Caco-2 (cell line): ENCODE results near the gene PKIG. TPM values are rescaled to one million over a fixed set of nuclear protein-coding genes. Genes with fewer than 3 reads are reported as not detected.

ENCODE experiments used
- BruUV-seq: library from RNA; stranded (reverse); fragments of 400-500 nt; replicated peaks from 2 replicates; lab custom pipeline; 2021; lab: Mats Ljungman, UMichigan
- CTCF ChIA-PET: fragments of 300-600 bp; sonication (Branson Sonifier 250); formaldehyde crosslinking; loops from one replicate; lab custom pipeline; 2022; ENCODE audit warnings: antibody characterized with exemption; lab: Charles Lee
- POLR2A ChIA-PET: fragments of 300-600 bp; sonication (Branson Sonifier 250); formaldehyde crosslinking; loops from one replicate; lab custom pipeline; 2022; ENCODE audit warnings: antibody characterized with exemption; lab: Charles Lee
- DNase-seq, 2 experiments: peaks; one replicate each; pipeline versions ENCODE4 v3.0.0 to v3.0.0-alpha.2; 2020 to 2022
- H3K27me3 ChIP-seq: replicated peaks from 2 replicates; pipeline ENCODE4 v1.6.0; 2011; ENCODE audit warnings: low read length; ENCODE audit not compliant: control insufficient read depth, insufficient read depth
- H3K36me3 ChIP-seq: 2 replicates; pipeline ENCODE4 v1.5.1; 2011; ENCODE audit warnings: low read length; ENCODE audit not compliant: control insufficient read depth, insufficient read depth
- H3K4me1 ChIP-seq: fragments of 250-450 bp; sonication (Bioruptor Pico); 2 replicates; pipeline ENCODE4 v1.5.1; 2020; ENCODE audit warnings: mild to moderate bottlenecking
- H3K4me3 ChIP-seq: 2 replicates; pipeline ENCODE4 v1.5.1; 2011; ENCODE audit warnings: low read depth, mild to moderate bottlenecking, control low read depth, low read length
- H3K9me3 ChIP-seq: fragments of 250-450 bp; sonication (Bioruptor Pico); 2 replicates; pipeline ENCODE4 v1.5.1; 2020; ENCODE audit warnings: mild to moderate bottlenecking, moderate library complexity
- H3K27ac Mint-ChIP-seq: one replicate; pipeline ENCODE4 v1.8.0; 2022; ENCODE audit warnings: mixed read lengths; ENCODE audit not compliant: unreplicated experiment
- H3K27me3 Mint-ChIP-seq: one replicate; pipeline ENCODE4 v1.8.0; 2022; ENCODE audit warnings: mixed read lengths; ENCODE audit not compliant: insufficient read depth, unreplicated experiment
- H3K36me3 Mint-ChIP-seq: one replicate; pipeline ENCODE4 v1.8.0; 2022; ENCODE audit warnings: mild to moderate bottlenecking, mixed read lengths; ENCODE audit not compliant: insufficient read depth, unreplicated experiment
- H3K4me1 Mint-ChIP-seq: one replicate; pipeline ENCODE4 v1.8.0; 2022; ENCODE audit warnings: low read depth, mixed read lengths; ENCODE audit not compliant: unreplicated experiment
- H3K4me3 Mint-ChIP-seq: one replicate; pipeline ENCODE4 v1.8.0; 2022; ENCODE audit warnings: mild to moderate bottlenecking, moderate library complexity, mixed read lengths; ENCODE audit not compliant: unreplicated experiment
- H3K9me3 Mint-ChIP-seq: one replicate; pipeline ENCODE4 v1.8.0; 2022; ENCODE audit warnings: mixed read lengths; ENCODE audit not compliant: unreplicated experiment
- intact Hi-C: fragments of 100-400 bp; cut with micrococcal nuclease; formaldehyde crosslinking; loops from one replicate; pipeline ENCODE4 v1.10.0; 2022; ENCODE audit not compliant: unreplicated experiment
- total RNA-seq: library from RNA; stranded (reverse); gene quantifications from 2 replicates; pipeline ENCODE4 v1.2.3, GENCODE V29; 2022
- TF ChIP-seq, protein P1 (sequence below), 2 experiments: fragments of 200-600 bp in 1 of 2; IDR thresholded peaks; 1 replicate in 1 of 2; 2 replicates in 1 of 2; pipeline versions ENCODE4 v1.5.1 to v1.8.0; 2011 to 2022; ENCODE audit warnings: antibody characterized with exemption in 1 of 2, control low read depth in 1 of 2, inconsistent platforms in 1 of 2, low read depth in 1 of 2, low read length in 1 of 2, mild to moderate bottlenecking in 1 of 2, moderate library complexity in 1 of 2; ENCODE audit not compliant: insufficient read depth in 1 of 2, severe bottlenecking in 1 of 2, unreplicated experiment in 1 of 2

The PKIG gene
- total RNA-seq, 1 experiment from 2014 or later, result 25.9 TPM

DNA sequence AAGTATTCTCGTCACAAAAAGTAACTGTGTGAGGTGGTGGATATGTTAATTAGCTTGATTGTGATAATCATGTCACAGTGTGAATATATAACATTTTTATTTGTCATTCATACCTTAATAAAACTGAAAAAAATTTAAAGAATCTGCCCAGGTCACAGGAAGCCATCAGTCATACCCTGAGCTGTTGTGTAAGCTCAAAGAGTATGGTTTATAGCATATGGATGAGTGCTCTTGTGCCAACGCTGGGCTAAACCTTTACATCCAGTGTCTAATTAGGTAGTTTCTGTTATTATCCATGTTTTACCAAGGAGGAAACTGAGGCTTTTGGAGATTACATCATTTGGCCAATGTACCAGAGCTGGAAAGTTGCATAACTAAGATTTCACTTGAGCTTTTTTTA, 11.4 kb downstream of the PKIG start:
- no peak overlapping the region for H3K4me3 Mint-ChIP-seq
- peaks cover 22% of the 10 kb centered on the region for H3K4me1 Mint-ChIP-seq
- peak in 1 of 2 experiments; percentile 10 for DNase-seq
- intact Hi-C loops, result no loop called here
- no peaks in the 10 kb centered on the region for H3K36me3 Mint-ChIP-seq
- H3K4me1 ChIP-seq, result peaks cover 31% of the 10 kb centered on the region
- H3K36me3 ChIP-seq, result no peaks in the 10 kb centered on the region
- ChIA-PET CTCF (interaction anchor here (0.6 to 1.9 kb wide), 3 partner anchors 10 to 210 kb away, joined by 3 to 8 read pairs (median 5); no protein-coding TSS in a partner anchor), POLR2A (no interaction called here)
- TF ChIP-seq, protein P1, sequence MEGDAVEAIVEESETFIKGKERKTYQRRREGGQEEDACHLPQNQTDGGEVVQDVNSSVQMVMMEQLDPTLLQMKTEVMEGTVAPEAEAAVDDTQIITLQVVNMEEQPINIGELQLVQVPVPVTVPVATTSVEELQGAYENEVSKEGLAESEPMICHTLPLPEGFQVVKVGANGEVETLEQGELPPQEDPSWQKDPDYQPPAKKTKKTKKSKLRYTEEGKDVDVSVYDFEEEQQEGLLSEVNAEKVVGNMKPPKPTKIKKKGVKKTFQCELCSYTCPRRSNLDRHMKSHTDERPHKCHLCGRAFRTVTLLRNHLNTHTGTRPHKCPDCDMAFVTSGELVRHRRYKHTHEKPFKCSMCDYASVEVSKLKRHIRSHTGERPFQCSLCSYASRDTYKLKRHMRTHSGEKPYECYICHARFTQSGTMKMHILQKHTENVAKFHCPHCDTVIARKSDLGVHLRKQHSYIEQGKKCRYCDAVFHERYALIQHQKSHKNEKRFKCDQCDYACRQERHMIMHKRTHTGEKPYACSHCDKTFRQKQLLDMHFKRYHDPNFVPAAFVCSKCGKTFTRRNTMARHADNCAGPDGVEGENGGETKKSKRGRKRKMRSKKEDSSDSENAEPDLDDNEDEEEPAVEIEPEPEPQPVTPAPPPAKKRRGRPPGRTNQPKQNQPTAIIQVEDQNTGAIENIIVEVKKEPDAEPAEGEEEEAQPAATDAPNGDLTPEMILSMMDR (IDR thresholded peaks at IDR 0.05; ENCODE audit: insufficient read depth in 1 of 2, low read depth in 1 of 2, low read length in 1 of 2, severe bottlenecking in 1 of 2, unreplicated experiment in 1 of 2), result no peak
- H3K9me3 ChIP-seq, result no peaks in the 10 kb centered on the region
- H3K9me3 Mint-ChIP-seq, result no peaks in the 10 kb centered on the region
- H3K27ac Mint-ChIP-seq, result no peak overlapping the region
- no peaks in the 10 kb centered on the region for H3K27me3 ChIP-seq
- no TSS peak for BruUV-seq
- H3K27me3 Mint-ChIP-seq, result no peaks in the 10 kb centered on the region
- no peak overlapping the region for H3K4me3 ChIP-seq

GRCh38 chr20:44594730-44595129, 12.4 kb downstream of the PKIG start:
- peaks cover 19% of the 10 kb centered on the region for H3K4me1 Mint-ChIP-seq
- BruUV-seq, result no TSS peak
- ChIA-PET CTCF (interaction anchor here (1.9 kb wide), 1 partner anchor 15 kb away, joined by 8 read pairs; no protein-coding TSS in a partner anchor), POLR2A (interaction anchor here (0.6 kb wide), 1 partner anchor 217 kb away, joined by 3 read pairs; no protein-coding TSS in a partner anchor)
- DNase-seq, result no peak
- intact Hi-C loops, result no loop called here
- Histone ChIP-seq H3K36me3 (no peaks in the 10 kb centered on the region), H3K4me1 (peaks cover 21% of the 10 kb centered on the region), H3K27me3 (no peaks in the 10 kb centered on the region), H3K4me3 (no peak overlapping the region), H3K9me3 (no peaks in the 10 kb centered on the region)
- H3K27ac Mint-ChIP-seq, result no peak overlapping the region
- H3K36me3 Mint-ChIP-seq, result no peaks in the 10 kb centered on the region
- TF ChIP-seq, protein P1 (IDR thresholded peaks at IDR 0.05; ENCODE audit: insufficient read depth in 1 of 2, low read depth in 1 of 2, low read length in 1 of 2, severe bottlenecking in 1 of 2, unreplicated experiment in 1 of 2), result no peak
- no peak overlapping the region for H3K4me3 Mint-ChIP-seq
- no peaks in the 10 kb centered on the region for H3K9me3 Mint-ChIP-seq
- H3K27me3 Mint-ChIP-seq, result no peaks in the 10 kb centered on the region

DNA sequence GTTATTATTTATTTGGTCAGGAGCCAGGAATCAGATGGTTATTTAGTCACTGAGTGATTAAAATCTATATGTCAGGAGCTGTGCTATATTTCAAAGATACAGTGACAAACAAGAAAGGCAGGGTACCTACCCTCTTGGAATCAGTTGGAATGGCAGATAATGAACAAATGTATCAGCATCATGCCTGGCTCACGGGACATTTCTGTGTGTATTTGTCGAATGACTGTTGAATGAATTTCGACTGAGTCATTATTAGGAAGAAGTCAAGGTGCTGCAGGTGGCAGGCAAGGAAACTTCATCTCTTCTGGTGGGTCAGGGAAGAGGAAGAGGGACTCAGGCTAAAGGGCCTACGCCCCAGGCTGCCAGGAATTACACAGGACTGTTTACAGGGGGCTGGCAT, 13.6 kb downstream of the PKIG start:
- Histone ChIP-seq H3K4me3 (no peak overlapping the region), H3K36me3 (no peaks in the 10 kb centered on the region), H3K27me3 (no peaks in the 10 kb centered on the region), H3K9me3 (no peaks in the 10 kb centered on the region), H3K4me1 (peaks cover 11% of the 10 kb centered on the region)
- no peak overlapping the region for H3K27ac Mint-ChIP-seq
- POLR2A ChIA-PET, result no interaction called here
- H3K9me3 Mint-ChIP-seq, result no peaks in the 10 kb centered on the region
- BruUV-seq, result no TSS peak
- no peaks in the 10 kb centered on the region for H3K36me3 Mint-ChIP-seq
- CTCF ChIA-PET, result no interaction called here
- peaks cover 12% of the 10 kb centered on the region for H3K4me1 Mint-ChIP-seq
- no peaks in the 10 kb centered on the region for H3K27me3 Mint-ChIP-seq
- peak in 1 of 2 experiments; percentile 19 for DNase-seq
- TF ChIP-seq, protein P1 (IDR thresholded peaks at IDR 0.05; ENCODE audit: insufficient read depth in 1 of 2, low read depth in 1 of 2, low read length in 1 of 2, severe bottlenecking in 1 of 2, unreplicated experiment in 1 of 2), result no peak
- no peak overlapping the region for H3K4me3 Mint-ChIP-seq
- intact Hi-C loops, result no loop called here
